Transverse colon (tissue), 4 donors: Measurements from ENCODE around the gene SH2D4B.

Experiments used
- CTCF ChIP-seq, 5 experiments: fragments of 200-600 bp in 3 of 5; fragments of 450-650 bp in 2 of 5; sonication (generic) in 3 of 5; IDR thresholded peaks; 1 replicate in 2 of 5; 2 replicates in 3 of 5; pipeline ENCODE4 v1.5.1; 2016 to 2017; ENCODE audit warnings: antibody characterized with exemption in 5 of 5, inconsistent platforms in 3 of 5, mild to moderate bottlenecking in 2 of 5, moderate library complexity in 1 of 5
- POLR2A ChIP-seq: fragments of 450-650 bp; IDR thresholded peaks from one replicate; pipeline ENCODE4 v1.6.1; 2016; ENCODE audit warnings: antibody characterized with exemption, mild to moderate bottlenecking, moderate library complexity
- POLR2AphosphoS5 ChIP-seq, 3 donors: sonication (generic); formaldehyde crosslinking; IDR thresholded peaks; one replicate each; pipeline ENCODE4 v1.6.1; 2016; ENCODE audit warnings: antibody characterized with exemption in 3 of 3

- TF ChIP-seq POLR2A, result no peak
- peak in 1 of 5 experiments; percentile 19 for TF ChIP-seq CTCF (IDR thresholded peaks at IDR 0.05)
- TF ChIP-seq POLR2AphosphoS5 (IDR thresholded peaks at IDR 0.05), result peak in 1 of 3 donors; percentile 14
Observed at GRCh38 chr10:80552151-80552646, 14.5 kb downstream of the SH2D4B start.
